ENCODE results near the gene TXNL4A. TPM values are rescaled to one million over a fixed set of nuclear protein-coding genes. Genes with fewer than 3 reads are reported as not detected.
"Not testable (repeated sequence)": the region's sequence is repeated elsewhere in the genome, so short reads cannot be mapped to it uniquely, and the experiment has no call there.

TXNL4A gene
- total and polyA plus RNA-seq, 4 donors, result 29.9 to 101 (median 85.2) TPM

- Histone ChIP-seq H3K27me3 (ENCODE audit: control insufficient read depth in 3 of 3, insufficient read depth in 3 of 3, low read length in 2 of 3) (no peaks in the 10 kb centered on the region), H3K36me3 (ENCODE audit: control insufficient read depth in 4 of 4, insufficient read depth in 4 of 4, low read length in 4 of 4) (no peaks in the 10 kb centered on the region), H3K9ac (ENCODE audit: insufficient read depth in 1 of 2, low read length in 2 of 2) (no peak overlapping the region), H3K4me1 (ENCODE audit: control insufficient read depth in 5 of 5, insufficient read depth in 5 of 5, low read length in 5 of 5) (no peaks in the 10 kb centered on the region), H3K27ac (ENCODE audit: low read depth in 1 of 2, low read length in 1 of 2) (no peak overlapping the region), H3K9me3 (ENCODE audit: control insufficient read depth in 4 of 4, insufficient read depth in 3 of 4, low read length in 3 of 4) (peaks cover 0 to 15% (median 5%) of the 10 kb centered on the region in 4 donors), H3K4me3 (no peak overlapping the region)
- DNase-seq (no peak), ATAC-seq (ENCODE audit: insufficient read depth, low FRiP score) (no peak)
- WGBS, 2 donors, result 93 to 98% methylated on average over 5 of the region's 5 CpGs
- TF ChIP-seq CTCF (IDR thresholded peaks at IDR 0.05; ENCODE audit: control extremely low read depth, extremely low read depth), result no peak
These were observed 14.1 kb upstream of the TXNL4A start for GRCh38 chr18:80002468-80002867.

GRCh38 chr18:80000877-80001276 lies 12.5 kb upstream of the TXNL4A start:
- H3K9me3 ChIP-seq (ENCODE audit: control insufficient read depth in 4 of 4, insufficient read depth in 3 of 4, low read length in 3 of 4), result peaks cover 0 to 15% (median 5%) of the 10 kb centered on the region in 4 donors
- H3K4me3 ChIP-seq, result no peak overlapping the region
- ATAC-seq (ENCODE audit: insufficient read depth, low FRiP score) (no peak), DNase-seq (no peak)
- WGBS, 2 donors, result 80 to 92% methylated on average over 3 of the region's 3 CpGs
- H3K9ac ChIP-seq (ENCODE audit: insufficient read depth in 1 of 2, low read length in 2 of 2), result no peak overlapping the region
- no peak for TF ChIP-seq CTCF (IDR thresholded peaks at IDR 0.05; ENCODE audit: control extremely low read depth, extremely low read depth)
- no peaks in the 10 kb centered on the region for H3K4me1 ChIP-seq (ENCODE audit: control insufficient read depth in 5 of 5, insufficient read depth in 5 of 5, low read length in 5 of 5)
- no peaks in the 10 kb centered on the region for H3K27me3 ChIP-seq (ENCODE audit: control insufficient read depth in 3 of 3, insufficient read depth in 3 of 3, low read length in 2 of 3)
- H3K27ac ChIP-seq (ENCODE audit: low read depth in 1 of 2, low read length in 1 of 2), result no peak overlapping the region
- no peaks in the 10 kb centered on the region for H3K36me3 ChIP-seq (ENCODE audit: control insufficient read depth in 4 of 4, insufficient read depth in 4 of 4, low read length in 4 of 4)

GRCh38 chr18:79999701-80000100 lies 11.3 kb upstream of the TXNL4A start:
- H3K9ac ChIP-seq (ENCODE audit: insufficient read depth in 1 of 2, low read length in 2 of 2); H3K27ac ChIP-seq (ENCODE audit: low read depth in 1 of 2, low read length in 1 of 2); DNase-seq; H3K4me1 ChIP-seq (ENCODE audit: control insufficient read depth in 5 of 5, insufficient read depth in 5 of 5, low read length in 5 of 5); H3K4me3 ChIP-seq; H3K27me3 ChIP-seq (ENCODE audit: control insufficient read depth in 3 of 3, insufficient read depth in 3 of 3, low read length in 2 of 3); ATAC-seq (ENCODE audit: insufficient read depth, low FRiP score); H3K36me3 ChIP-seq (ENCODE audit: control insufficient read depth in 4 of 4, insufficient read depth in 4 of 4, low read length in 4 of 4): not testable (repeated sequence)
- 91 to 94% methylated on average over 2 of the region's 2 CpGs for WGBS, 2 donors
- peaks cover 0 to 12% (median 5%) of the 10 kb centered on the region in 4 donors for H3K9me3 ChIP-seq (ENCODE audit: control insufficient read depth in 4 of 4, insufficient read depth in 3 of 4, low read length in 3 of 4)

- Histone ChIP-seq H3K9ac (ENCODE audit: insufficient read depth in 1 of 2, low read length in 2 of 2) (no peak overlapping the region), H3K36me3 (ENCODE audit: control insufficient read depth in 4 of 4, insufficient read depth in 4 of 4, low read length in 4 of 4) (no peaks in the 10 kb centered on the region), H3K27ac (ENCODE audit: low read depth in 1 of 2, low read length in 1 of 2) (no peak overlapping the region), H3K4me1 (ENCODE audit: control insufficient read depth in 5 of 5, insufficient read depth in 5 of 5, low read length in 5 of 5) (peaks cover 0 to 18% (median 6%) of the 10 kb centered on the region in 5 donors), H3K4me3 (no peak overlapping the region), H3K9me3 (ENCODE audit: control insufficient read depth in 4 of 4, insufficient read depth in 3 of 4, low read length in 3 of 4) (no peaks in the 10 kb centered on the region), H3K27me3 (ENCODE audit: control insufficient read depth in 3 of 3, insufficient read depth in 3 of 3, low read length in 2 of 3) (no peaks in the 10 kb centered on the region)
- 85 to 92% methylated on average over 2 of the region's 2 CpGs for WGBS, 2 donors
- ATAC-seq (ENCODE audit: insufficient read depth, low FRiP score) (no peak), DNase-seq (no peak)
- TF ChIP-seq CTCF (IDR thresholded peaks at IDR 0.05; ENCODE audit: control extremely low read depth, extremely low read depth), result no peak
These were observed 3.1 kb upstream of the TXNL4A start for GRCh38 chr18:79991494-79991893.
